SH-SY5Y (cell line): ENCODE measurements around the gene EDEM1.

ENCODE experiments used
- GATA2 ChIP-seq: IDR thresholded peaks from 2 replicates; pipeline ENCODE4 v1.6.1; 2011; ENCODE audit warnings: mild to moderate bottlenecking, low read depth, low read length
- GATA3 ChIP-seq: IDR thresholded peaks from 2 replicates; pipeline ENCODE4 v1.6.1; 2011; ENCODE audit warnings: low read depth, mild to moderate bottlenecking, low read length, moderate library complexity

- TF ChIP-seq GATA2: no peak
- TF ChIP-seq GATA3: no peak
These were observed 64.6 kb downstream of the EDEM1 start for GRCh38 chr3:5252131-5252530.
